KMS-11 (cell line): Measurements from ENCODE around the gene MACROD2.

Experiments
- H2AFZ ChIP-seq: fragments of 200-600 bp; sonication (generic); 2 replicates; pipeline ENCODE4 v1.6.1; 2016; ENCODE audit warnings: antibody characterized with exemption, mixed run types, low read depth
- H3K27ac ChIP-seq: fragments of 200-600 bp; sonication (generic); 2 replicates; pipeline ENCODE4 v1.6.1; 2016; ENCODE audit warnings: mild to moderate bottlenecking, mixed run types
- H3K27me3 ChIP-seq: fragments of 200-600 bp; sonication (generic); 2 replicates; pipeline ENCODE4 v1.6.1; 2017; ENCODE audit warnings: mild to moderate bottlenecking, low read depth, mixed run types, moderate library complexity; ENCODE audit not compliant: insufficient read depth
- H3K36me3 ChIP-seq: fragments of 200-600 bp; sonication (generic); 2 replicates; pipeline ENCODE4 v1.6.1; 2017; ENCODE audit warnings: mild to moderate bottlenecking, mixed run types; ENCODE audit not compliant: insufficient read depth
- H3K4me1 ChIP-seq: fragments of 200-600 bp; sonication (generic); 2 replicates; pipeline ENCODE4 v1.6.1; 2016; ENCODE audit warnings: mild to moderate bottlenecking, low read depth, mixed run types; ENCODE audit not compliant: poor library complexity, severe bottlenecking
- H3K4me2 ChIP-seq: fragments of 200-600 bp; sonication (generic); 2 replicates; pipeline ENCODE4 v1.7.0; 2016; ENCODE audit warnings: mild to moderate bottlenecking, mixed run types
- H3K4me3 ChIP-seq: fragments of 200-600 bp; sonication (generic); IDR thresholded peaks from 2 replicates; pipeline ENCODE4 v1.6.1; 2017; ENCODE audit warnings: low read depth, low read length, mixed read lengths; ENCODE audit not compliant: insufficient read depth
- H3K79me2 ChIP-seq: fragments of 200-600 bp; sonication (generic); 2 replicates; pipeline ENCODE4 v1.6.1; 2016; ENCODE audit warnings: low read depth, mixed run types; ENCODE audit not compliant: insufficient read depth
- H3K9ac ChIP-seq: fragments of 200-600 bp; sonication (generic); 2 replicates; pipeline ENCODE4 v1.6.1; 2016; ENCODE audit warnings: mild to moderate bottlenecking, mixed run types
- H4K20me1 ChIP-seq: fragments of 200-600 bp; sonication (generic); 2 replicates; pipeline ENCODE4 v1.6.1; 2016; ENCODE audit warnings: mild to moderate bottlenecking, mixed run types; ENCODE audit not compliant: insufficient read depth
- TF ChIP-seq, protein P1 (sequence below): fragments of 200-600 bp; sonication (generic); conservative IDR thresholded peaks from 2 replicates; pipeline ENCODE4 v1.6.1; 2017; ENCODE audit warnings: low read depth, mild to moderate bottlenecking, antibody characterized with exemption, low read length, moderate library complexity, mixed read lengths

Gene MACROD2

DNA sequence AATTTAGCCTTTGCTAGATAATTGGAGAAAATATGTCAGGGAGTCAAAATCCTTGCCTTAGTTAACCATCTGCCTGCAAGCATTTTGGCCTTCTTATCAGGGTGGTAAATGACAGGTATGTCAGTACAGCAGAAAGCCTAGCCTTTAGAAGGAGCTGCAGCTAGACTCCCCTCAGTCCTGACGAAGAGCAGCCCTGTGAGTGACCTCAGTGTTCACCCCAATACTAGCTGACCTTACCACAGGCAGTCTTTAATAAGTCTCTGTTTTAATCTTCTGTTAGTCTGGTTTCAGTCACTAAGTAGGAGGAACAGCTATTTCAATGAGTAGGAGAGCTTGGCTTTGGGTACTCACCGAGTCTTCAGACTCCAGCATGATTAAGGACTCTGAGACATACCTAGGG lies 682.1 kb downstream of the MACROD2 start:
- Histone ChIP-seq H3K4me2 (no peak overlapping the region), H3K4me1 (no peaks in the 10 kb centered on the region), H3K79me2 (no peaks in the 10 kb centered on the region), H3K9ac (no peak overlapping the region), H3K27me3 (no peaks in the 10 kb centered on the region), H4K20me1 (no peaks in the 10 kb centered on the region), H3K27ac (no peak overlapping the region), H2AFZ (no peak overlapping the region), H3K4me3 (no peak overlapping the region), H3K36me3 (no peaks in the 10 kb centered on the region)
- TF ChIP-seq, protein P1, sequence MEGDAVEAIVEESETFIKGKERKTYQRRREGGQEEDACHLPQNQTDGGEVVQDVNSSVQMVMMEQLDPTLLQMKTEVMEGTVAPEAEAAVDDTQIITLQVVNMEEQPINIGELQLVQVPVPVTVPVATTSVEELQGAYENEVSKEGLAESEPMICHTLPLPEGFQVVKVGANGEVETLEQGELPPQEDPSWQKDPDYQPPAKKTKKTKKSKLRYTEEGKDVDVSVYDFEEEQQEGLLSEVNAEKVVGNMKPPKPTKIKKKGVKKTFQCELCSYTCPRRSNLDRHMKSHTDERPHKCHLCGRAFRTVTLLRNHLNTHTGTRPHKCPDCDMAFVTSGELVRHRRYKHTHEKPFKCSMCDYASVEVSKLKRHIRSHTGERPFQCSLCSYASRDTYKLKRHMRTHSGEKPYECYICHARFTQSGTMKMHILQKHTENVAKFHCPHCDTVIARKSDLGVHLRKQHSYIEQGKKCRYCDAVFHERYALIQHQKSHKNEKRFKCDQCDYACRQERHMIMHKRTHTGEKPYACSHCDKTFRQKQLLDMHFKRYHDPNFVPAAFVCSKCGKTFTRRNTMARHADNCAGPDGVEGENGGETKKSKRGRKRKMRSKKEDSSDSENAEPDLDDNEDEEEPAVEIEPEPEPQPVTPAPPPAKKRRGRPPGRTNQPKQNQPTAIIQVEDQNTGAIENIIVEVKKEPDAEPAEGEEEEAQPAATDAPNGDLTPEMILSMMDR, result no peak

DNA sequence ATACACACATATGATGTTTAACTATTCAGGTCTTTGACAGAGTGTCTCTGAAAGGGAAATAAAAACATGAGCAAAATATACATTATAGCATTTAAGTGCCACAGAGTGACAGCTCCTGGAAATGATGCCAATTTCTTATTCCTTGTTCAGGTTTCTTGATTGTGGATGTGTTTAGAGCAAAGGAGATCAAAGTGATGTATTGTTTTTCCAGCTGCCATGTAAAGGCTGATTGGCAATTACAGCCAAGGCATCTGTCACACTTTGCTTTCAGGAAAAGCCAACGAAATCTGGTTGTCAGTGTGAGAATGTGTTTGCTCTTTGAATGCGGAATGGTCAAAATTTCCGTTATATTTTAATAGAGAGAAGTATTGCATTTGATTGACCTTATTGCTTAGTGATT lies 689.9 kb downstream of the MACROD2 start:
- H3K9ac ChIP-seq, result no peak overlapping the region
- H3K4me3 ChIP-seq, result no peak overlapping the region
- H3K27me3 ChIP-seq, result no peaks in the 10 kb centered on the region
- no peaks in the 10 kb centered on the region for H4K20me1 ChIP-seq
- no peak overlapping the region for H3K27ac ChIP-seq
- no peaks in the 10 kb centered on the region for H3K79me2 ChIP-seq
- no peaks in the 10 kb centered on the region for H3K4me1 ChIP-seq
- no peak overlapping the region for H3K4me2 ChIP-seq
- H3K36me3 ChIP-seq, result no peaks in the 10 kb centered on the region
- TF ChIP-seq, protein P1, result no peak
- no peak overlapping the region for H2AFZ ChIP-seq

DNA sequence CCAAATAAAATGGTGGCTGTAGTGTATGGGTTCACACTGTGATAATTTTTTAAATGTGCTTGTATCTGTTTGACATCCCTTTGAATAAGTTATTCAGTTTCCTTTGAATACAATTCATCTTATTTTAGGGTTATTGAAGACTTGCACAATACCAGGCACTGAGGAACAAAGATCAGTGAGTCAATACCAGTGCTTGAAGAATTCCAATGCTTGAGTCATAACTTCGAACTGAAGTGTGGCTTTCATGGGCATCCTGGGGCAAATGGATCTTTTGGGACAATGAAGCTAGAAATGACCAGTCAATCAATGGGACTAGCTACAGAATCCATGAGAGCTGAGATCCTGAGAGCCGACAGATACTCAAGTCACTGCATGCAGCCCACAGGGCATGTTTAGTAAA lies 692.0 kb downstream of the MACROD2 start:
- no peaks in the 10 kb centered on the region for H3K4me1 ChIP-seq
- H3K27ac ChIP-seq, result no peak overlapping the region
- no peaks in the 10 kb centered on the region for H3K27me3 ChIP-seq
- no peaks in the 10 kb centered on the region for H3K36me3 ChIP-seq
- H2AFZ ChIP-seq, result no peak overlapping the region
- TF ChIP-seq, protein P1, result no peak
- H3K79me2 ChIP-seq, result no peaks in the 10 kb centered on the region
- no peak overlapping the region for H3K9ac ChIP-seq
- no peaks in the 10 kb centered on the region for H4K20me1 ChIP-seq
- H3K4me2 ChIP-seq, result no peak overlapping the region
- no peak overlapping the region for H3K4me3 ChIP-seq

DNA sequence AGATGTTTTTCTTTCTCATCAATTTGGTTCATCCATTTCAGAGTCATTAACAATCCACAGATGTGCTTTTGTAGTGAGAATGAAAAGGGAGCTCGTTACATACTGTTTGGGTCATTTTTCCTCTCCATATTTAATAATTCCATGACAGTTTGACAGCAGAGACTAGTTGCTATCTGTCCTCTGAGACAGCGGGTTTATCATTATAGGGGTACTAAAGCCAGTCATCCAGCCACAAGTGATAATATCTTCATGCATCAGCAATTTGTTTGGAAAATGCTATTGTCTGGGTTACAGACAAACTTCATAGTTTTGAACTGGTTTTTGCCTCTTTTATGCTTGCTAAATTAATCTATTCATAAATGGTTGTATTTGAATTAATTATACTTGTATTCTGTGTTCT lies 692.7 kb downstream of the MACROD2 start:
- H3K9ac ChIP-seq, result no peak overlapping the region
- no peaks in the 10 kb centered on the region for H3K27me3 ChIP-seq
- no peak overlapping the region for H3K4me2 ChIP-seq
- H4K20me1 ChIP-seq, result no peaks in the 10 kb centered on the region
- no peaks in the 10 kb centered on the region for H3K36me3 ChIP-seq
- no peaks in the 10 kb centered on the region for H3K79me2 ChIP-seq
- H2AFZ ChIP-seq, result no peak overlapping the region
- TF ChIP-seq, protein P1, result no peak
- no peak overlapping the region for H3K4me3 ChIP-seq
- no peak overlapping the region for H3K27ac ChIP-seq
- H3K4me1 ChIP-seq, result no peaks in the 10 kb centered on the region
